Adrenal gland (tissue), 12 donors: ENCODE results near the gene PNP. TPM values are rescaled to one million over a fixed set of nuclear protein-coding genes. Genes with fewer than 3 reads are reported as not detected.

Experiments used
- DNase-seq, 7 donors: peaks; one replicate each; pipeline ENCODE4 v3.0.0-alpha.2; 2019 to 2020
- H3K27ac ChIP-seq, 5 donors: fragments of 200-600 bp; sonication (generic) in 4 of 5; 1 replicate in 3 of 5; 2 replicates in 2 of 5; pipeline versions ENCODE4 v1.5.1 to v1.8.0; 2016 to 2020; ENCODE audit warnings: mild to moderate bottlenecking in 1 of 5
- H3K27me3 ChIP-seq: fragments of 200-600 bp; 2 replicates; pipeline ENCODE4 v1.8.0; 2021
- H3K36me3 ChIP-seq, 2 donors: fragments of 200-600 bp; replicated peaks in 1 of 2; 1 replicate in 1 of 2; 2 replicates in 1 of 2; pipeline versions ENCODE4 v1.5.1 to v1.8.0; 2018 to 2022
- H3K4me1 ChIP-seq, 2 donors: fragments of 200-600 bp; replicated peaks in 1 of 2; 1 replicate in 1 of 2; 2 replicates in 1 of 2; pipeline versions ENCODE4 v1.5.1 to v1.8.0; 2018 to 2021
- H3K4me3 ChIP-seq, 4 donors: fragments of 200-600 bp; sonication (generic) in 3 of 4; one replicate each; pipeline ENCODE4 v1.5.1; 2016 to 2018
- H3K9me3 ChIP-seq, 3 donors: fragments of 200-600 bp; sonication (generic) in 1 of 3; replicated peaks in 1 of 3; 1 replicate in 2 of 3; 2 replicates in 1 of 3; pipeline versions ENCODE4 v1.5.1 to v1.8.0; 2016 to 2021
- CTCF ChIP-seq, 6 experiments: fragments of 450-650 bp in 4 of 6; fragments of 200-600 bp in 2 of 6; sonication (generic) in 1 of 6; IDR thresholded peaks; 1 replicate in 5 of 6; 2 replicates in 1 of 6; pipeline versions ENCODE4 v1.5.1 to v1.8.0; 2016 to 2021; ENCODE audit warnings: antibody characterized with exemption in 6 of 6, mild to moderate bottlenecking in 2 of 6, moderate library complexity in 1 of 6
- POLR2A ChIP-seq, 2 donors: fragments of 450-650 bp; IDR thresholded peaks; one replicate each; pipeline ENCODE4 v1.6.1; 2017; ENCODE audit warnings: antibody characterized with exemption in 2 of 2, mild to moderate bottlenecking in 2 of 2, moderate library complexity in 1 of 2
- WGBS, 4 donors: extraction: QIAGEN DNeasy Blood & Tissue Kit in 2 of 4; methylation state at CpG; one replicate each; pipeline versions ENCODE4 v1.1.5 to v1.1.7; 2013 to 2017; 5-methylcytosine and 5-hydroxymethylcytosine counted together
- intact Hi-C, 2 donors: fragments of 100-400 bp; cut with DNase I; formaldehyde crosslinking; loops; one replicate each; pipeline versions ENCODE4 v1.14.1 to v1.15.0; 2022 to 2023
- polyA plus RNA-seq, 3 donors: library from polyadenylated mRNA; stranded (reverse); fragments of 200-250 nt in 2 of 3; fragments of 350-450 nt in 1 of 3; fragmentation: Illumina TruSeq in 1 of 3; extraction: RNeasy Lipid Tissue Mini Kit (QIAGEN cat#74804) in 1 of 3; gene quantifications; one replicate each; pipeline ENCODE4 v1.2.3, GENCODE V29; 2013 to 2014
- total RNA-seq, 9 donors: library from RNA; depleted of rRNA in 4 of 9; stranded (reverse); fragments of >200 nt in 4 of 9; fragments of 120-200 nt in 1 of 9; fragmentation: NEBNext Ultra II Directional in 1 of 9; extraction: Animal tissue kit (Norgen Biotek cat#: 25700) in 1 of 9; gene quantifications; one replicate each; pipeline versions ENCODE4 v1.1.0 to v1.2.4, GENCODE V29; 2013 to 2023
- donor health status: healthy with polysubstance abuse.
- donor health status: Bipolar disorder and iron deficiency.
- donor health status: DM: yes; HTN: yes; CAD: no.
- donor health status: DM: no; HTN: no; CAD: no.
- donor health status: DM: no; HTN: no; CAD: no.
- donor health status: DM: yes; HTN: yes; CAD: no.

Gene PNP
- total and polyA plus RNA-seq, 12 donors, result 5.4 to 101 (median 17.9) TPM

GRCh38 chr14:20436363-20436755, 32.8 kb upstream of the PNP start:
- H3K9me3 ChIP-seq, result no peaks in the 10 kb centered on the region
- no peak for TF ChIP-seq POLR2A (IDR thresholded peaks at IDR 0.05)
- TF ChIP-seq CTCF (IDR thresholded peaks at IDR 0.05), result no peak
- H3K27me3 ChIP-seq, result no peaks in the 10 kb centered on the region
- no peaks in the 10 kb centered on the region for H3K4me1 ChIP-seq
- H3K4me3 ChIP-seq, result no peak overlapping the region
- intact Hi-C loops, result no loop called here
- 67 to 90% (median 90%) methylated on average over 4 of the region's 4 CpGs for WGBS, 4 donors
- no peak overlapping the region for H3K27ac ChIP-seq
- DNase-seq, result no peak
- no peaks in the 10 kb centered on the region for H3K36me3 ChIP-seq

- no peak overlapping the region for H3K4me3 ChIP-seq
- no peaks in the 10 kb centered on the region for H3K9me3 ChIP-seq
- no peaks in the 10 kb centered on the region for H3K27me3 ChIP-seq
- no peak overlapping the region for H3K27ac ChIP-seq
- 75 to 85% (median 79%) methylated on average over 7 of the region's 7 CpGs for WGBS, 4 donors
- H3K36me3 ChIP-seq, result no peaks in the 10 kb centered on the region
- no peaks in the 10 kb centered on the region for H3K4me1 ChIP-seq
- intact Hi-C loops, result no loop called here
- DNase-seq, result no peak
- TF ChIP-seq POLR2A (IDR thresholded peaks at IDR 0.05) (no peak), CTCF (IDR thresholded peaks at IDR 0.05) (no peak)
Measured at GRCh38 chr14:20438664-20439063, 30.5 kb upstream of the PNP start.

- Histone ChIP-seq H3K27me3 (no peaks in the 10 kb centered on the region), H3K36me3 (peaks cover 0 to 4% of the 10 kb centered on the region in 2 donors), H3K4me1 (no peaks in the 10 kb centered on the region), H3K4me3 (no peak overlapping the region), H3K27ac (no peak overlapping the region), H3K9me3 (no peaks in the 10 kb centered on the region)
- no peak for DNase-seq
- TF ChIP-seq POLR2A (IDR thresholded peaks at IDR 0.05), result no peak
- TF ChIP-seq CTCF (IDR thresholded peaks at IDR 0.05), result no peak
- intact Hi-C loops, result no loop called here
- WGBS, 4 donors, result 74 to 87% (median 83%) methylated on average over 5 of the region's 5 CpGs
Measured at GRCh38 chr14:20440465-20440864, 28.7 kb upstream of the PNP start.

GRCh38 chr14:20440882-20441281, 28.3 kb upstream of the PNP start:
- TF ChIP-seq POLR2A (IDR thresholded peaks at IDR 0.05) (no peak), CTCF (IDR thresholded peaks at IDR 0.05) (no peak)
- Histone ChIP-seq H3K9me3 (no peaks in the 10 kb centered on the region), H3K4me1 (no peaks in the 10 kb centered on the region), H3K27me3 (no peaks in the 10 kb centered on the region), H3K27ac (no peak overlapping the region), H3K4me3 (no peak overlapping the region), H3K36me3 (peaks cover 0 to 9% of the 10 kb centered on the region in 2 donors)
- 66 to 78% (median 72%) methylated on average over 4 to 5 of the region's 5 CpGs for WGBS, 4 donors
- intact Hi-C loops, result no loop called here
- no peak for DNase-seq
